Chondrocyte (in vitro differentiated cells): Measurements from ENCODE around the gene TPO. TPM values are rescaled to one million over a fixed set of nuclear protein-coding genes. Genes with fewer than 3 reads are reported as not detected.

Source experiments
- DNase-seq: peaks from one replicate; pipeline ENCODE4 v3.0.0; 2021; ENCODE audit warnings: mixed read lengths, low spot score
- H3K27ac Mint-ChIP-seq: one replicate; pipeline ENCODE4 v1.8.0; 2021; ENCODE audit warnings: mild to moderate bottlenecking, moderate library complexity, mixed read lengths; ENCODE audit not compliant: unreplicated experiment
- H3K27me3 Mint-ChIP-seq: 2 replicates; pipeline ENCODE4 v1.8.0; 2021; ENCODE audit warnings: low read depth, mixed read lengths
- H3K36me3 Mint-ChIP-seq: 2 replicates; pipeline ENCODE4 v1.8.0; 2021; ENCODE audit warnings: low read depth, mixed read lengths
- H3K4me1 Mint-ChIP-seq: 2 replicates; pipeline ENCODE4 v1.8.0; 2021; ENCODE audit warnings: low read depth, mild to moderate bottlenecking, mixed read lengths
- H3K4me3 Mint-ChIP-seq: one replicate; pipeline ENCODE4 v1.8.0; 2021; ENCODE audit warnings: mild to moderate bottlenecking, moderate library complexity, mixed read lengths; ENCODE audit not compliant: unreplicated experiment
- H3K9me3 Mint-ChIP-seq: 2 replicates; pipeline ENCODE4 v1.8.0; 2021; ENCODE audit warnings: low read depth, mixed read lengths
- CTCF ChIP-seq: fragments of 200-600 bp; sonication (generic); IDR thresholded peaks from 2 replicates; pipeline ENCODE4 v1.5.0; 2021; ENCODE audit warnings: antibody characterized with exemption, mild to moderate bottlenecking, moderate library complexity
- total RNA-seq: library from RNA; stranded (reverse); gene quantifications from 3 replicates; pipeline ENCODE4 v1.2.1, GENCODE V29; 2021

Gene TPO
- total RNA-seq, 1 donor from 2014 or later = not detected

GRCh38 chr2:1453561-1453960 lies 40.3 kb downstream of the TPO start:
- Mint-ChIP-seq H3K27me3 (peaks cover 21% of the 10 kb centered on the region), H3K4me1 (no peaks in the 10 kb centered on the region), H3K9me3 (peaks cover 4% of the 10 kb centered on the region), H3K36me3 (no peaks in the 10 kb centered on the region), H3K4me3 (no peak overlapping the region), H3K27ac (no peak overlapping the region)
- DNase-seq = no peak
- TF ChIP-seq CTCF = no peak

GRCh38 chr2:1454346-1454745 lies 41.1 kb downstream of the TPO start:
- H3K4me3 Mint-ChIP-seq = no peak overlapping the region
- peaks cover 18% of the 10 kb centered on the region for H3K27me3 Mint-ChIP-seq
- no peaks in the 10 kb centered on the region for H3K36me3 Mint-ChIP-seq
- H3K9me3 Mint-ChIP-seq = peaks cover 4% of the 10 kb centered on the region
- H3K4me1 Mint-ChIP-seq = no peaks in the 10 kb centered on the region
- no peak for TF ChIP-seq CTCF
- H3K27ac Mint-ChIP-seq = no peak overlapping the region
- no peak for DNase-seq

GRCh38 chr2:1455466-1455865 lies 42.2 kb downstream of the TPO start:
- no peak overlapping the region for H3K4me3 Mint-ChIP-seq
- TF ChIP-seq CTCF = no peak
- H3K9me3 Mint-ChIP-seq = peaks cover 4% of the 10 kb centered on the region
- H3K27ac Mint-ChIP-seq = no peak overlapping the region
- no peaks in the 10 kb centered on the region for H3K36me3 Mint-ChIP-seq
- H3K27me3 Mint-ChIP-seq = peaks cover 10% of the 10 kb centered on the region
- DNase-seq = no peak
- H3K4me1 Mint-ChIP-seq = no peaks in the 10 kb centered on the region

GRCh38 chr2:1458432-1458831 lies 45.2 kb downstream of the TPO start:
- Mint-ChIP-seq H3K27ac (no peak overlapping the region), H3K4me1 (no peaks in the 10 kb centered on the region), H3K9me3 (peaks cover 4% of the 10 kb centered on the region), H3K36me3 (no peaks in the 10 kb centered on the region), H3K27me3 (peaks cover 9% of the 10 kb centered on the region), H3K4me3 (no peak overlapping the region)
- DNase-seq = no peak
- TF ChIP-seq CTCF = no peak

GRCh38 chr2:1459727-1460126 lies 46.5 kb downstream of the TPO start:
- Mint-ChIP-seq H3K27me3 (peaks cover 11% of the 10 kb centered on the region), H3K9me3 (peaks cover 4% of the 10 kb centered on the region), H3K36me3 (no peaks in the 10 kb centered on the region), H3K4me1 (no peaks in the 10 kb centered on the region), H3K4me3 (no peak overlapping the region), H3K27ac (no peak overlapping the region)
- peak; percentile 57 for DNase-seq
- TF ChIP-seq CTCF = no peak
